GM20000 (cell line): ENCODE results near the gene CEP68.
A peak's percentile ranks its signal among the peaks of the same experiment; 100 is the strongest.
"Not testable (repeated sequence)": the region's sequence is repeated elsewhere in the genome, so short reads cannot be mapped to it uniquely, and the experiment has no call there.

Source experiments
- DNase-seq: peaks from one replicate; pipeline ENCODE4 v3.0.0; 2012; ENCODE audit warnings: low spot score
- TF ChIP-seq, protein P1 (sequence below): IDR thresholded peaks from 2 replicates; pipeline ENCODE4 v1.5.1; 2012; ENCODE audit warnings: mild to moderate bottlenecking, control low read depth; ENCODE audit errors: extremely low read depth, missing control alignments

CEP68 gene

DNA sequence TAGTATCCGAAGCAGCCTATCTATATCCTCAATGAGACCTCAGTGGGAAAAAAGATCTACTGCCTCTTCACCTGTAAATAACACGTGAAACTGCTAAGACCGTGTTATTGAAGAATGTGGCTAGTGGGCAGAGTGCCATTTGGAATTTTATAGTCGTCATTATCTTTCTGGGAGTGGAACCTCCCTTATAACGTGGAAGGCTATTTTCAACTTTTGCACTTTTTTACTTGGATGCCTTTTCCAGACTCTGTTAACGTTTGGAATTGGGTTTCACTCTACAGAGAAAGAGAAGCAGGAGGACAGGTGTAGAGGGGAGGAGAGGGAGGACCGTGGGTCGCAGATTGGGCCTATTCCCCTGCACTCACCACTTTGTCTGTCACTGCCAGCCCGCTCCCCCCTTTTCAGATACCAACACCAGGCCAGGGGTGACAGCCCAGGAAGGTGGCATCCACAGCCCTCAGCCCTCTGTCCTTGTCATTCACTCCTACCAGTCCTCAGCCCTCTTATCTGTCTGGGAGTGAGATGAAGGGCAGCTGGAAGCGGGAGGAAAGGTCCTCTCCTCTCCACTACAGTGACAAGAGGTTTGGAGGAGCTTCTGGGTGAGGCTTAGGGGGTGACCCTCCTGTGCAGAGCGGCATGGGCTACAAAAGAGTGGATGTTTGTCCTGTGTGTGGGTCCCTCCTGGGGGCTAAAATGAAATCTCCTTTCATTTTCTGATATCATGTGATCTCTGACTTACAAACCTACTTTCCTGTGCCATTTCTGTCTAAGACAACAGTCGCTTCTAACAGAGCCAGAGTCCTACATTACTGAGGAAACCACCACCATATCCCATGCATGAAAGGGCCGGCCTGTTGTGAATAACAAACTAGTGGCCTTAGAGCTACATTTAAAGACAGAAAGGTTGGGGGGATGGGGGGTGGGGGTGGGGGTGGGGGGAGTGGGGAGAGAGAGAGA, 23.9 kb upstream of the CEP68 start:
- TF ChIP-seq, protein P1, sequence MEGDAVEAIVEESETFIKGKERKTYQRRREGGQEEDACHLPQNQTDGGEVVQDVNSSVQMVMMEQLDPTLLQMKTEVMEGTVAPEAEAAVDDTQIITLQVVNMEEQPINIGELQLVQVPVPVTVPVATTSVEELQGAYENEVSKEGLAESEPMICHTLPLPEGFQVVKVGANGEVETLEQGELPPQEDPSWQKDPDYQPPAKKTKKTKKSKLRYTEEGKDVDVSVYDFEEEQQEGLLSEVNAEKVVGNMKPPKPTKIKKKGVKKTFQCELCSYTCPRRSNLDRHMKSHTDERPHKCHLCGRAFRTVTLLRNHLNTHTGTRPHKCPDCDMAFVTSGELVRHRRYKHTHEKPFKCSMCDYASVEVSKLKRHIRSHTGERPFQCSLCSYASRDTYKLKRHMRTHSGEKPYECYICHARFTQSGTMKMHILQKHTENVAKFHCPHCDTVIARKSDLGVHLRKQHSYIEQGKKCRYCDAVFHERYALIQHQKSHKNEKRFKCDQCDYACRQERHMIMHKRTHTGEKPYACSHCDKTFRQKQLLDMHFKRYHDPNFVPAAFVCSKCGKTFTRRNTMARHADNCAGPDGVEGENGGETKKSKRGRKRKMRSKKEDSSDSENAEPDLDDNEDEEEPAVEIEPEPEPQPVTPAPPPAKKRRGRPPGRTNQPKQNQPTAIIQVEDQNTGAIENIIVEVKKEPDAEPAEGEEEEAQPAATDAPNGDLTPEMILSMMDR = no peak
- DNase-seq = peak; percentile 27

DNA sequence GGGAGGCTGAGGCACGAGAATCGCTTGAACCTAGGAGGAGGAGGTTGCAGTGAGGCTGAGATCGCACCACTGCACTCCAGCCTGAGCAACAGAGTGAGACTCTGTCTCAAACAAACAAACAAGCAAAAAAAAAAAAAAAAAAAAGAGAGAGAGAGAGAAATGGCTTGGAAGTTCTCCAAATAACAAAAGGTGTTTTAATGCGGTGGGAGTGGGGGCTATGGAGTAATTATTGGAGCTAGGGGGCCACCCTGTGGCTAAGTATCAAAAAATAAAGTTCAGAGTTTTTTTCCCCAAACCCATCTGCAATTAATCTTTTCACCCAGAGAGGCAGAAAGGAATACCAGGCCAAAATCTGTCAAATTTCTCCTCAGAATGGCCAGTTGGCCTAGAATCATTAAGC, 23.0 kb upstream of the CEP68 start:
- DNase-seq = peak; percentile 22
- TF ChIP-seq, protein P1 = peak; percentile 10

DNA sequence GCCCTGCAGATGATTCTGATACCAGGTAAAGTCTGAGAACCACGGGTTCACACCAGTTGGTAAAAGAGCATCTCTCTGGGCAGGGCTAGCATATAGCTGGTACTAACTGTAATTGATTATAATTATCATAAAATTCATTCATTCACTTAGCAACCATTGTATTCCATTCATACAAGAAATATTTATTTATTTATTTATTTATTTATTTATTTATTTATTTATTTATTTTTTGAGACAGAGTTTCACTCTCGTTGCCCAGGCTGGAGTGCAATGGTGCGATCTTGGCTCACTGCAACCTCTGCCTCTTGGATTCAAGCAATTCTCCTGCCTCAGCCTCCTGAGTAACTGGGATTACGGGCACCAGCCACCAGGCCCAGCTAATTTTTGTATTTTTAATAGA, 22.5 kb upstream of the CEP68 start:
- DNase-seq = not testable (repeated sequence)

DNA sequence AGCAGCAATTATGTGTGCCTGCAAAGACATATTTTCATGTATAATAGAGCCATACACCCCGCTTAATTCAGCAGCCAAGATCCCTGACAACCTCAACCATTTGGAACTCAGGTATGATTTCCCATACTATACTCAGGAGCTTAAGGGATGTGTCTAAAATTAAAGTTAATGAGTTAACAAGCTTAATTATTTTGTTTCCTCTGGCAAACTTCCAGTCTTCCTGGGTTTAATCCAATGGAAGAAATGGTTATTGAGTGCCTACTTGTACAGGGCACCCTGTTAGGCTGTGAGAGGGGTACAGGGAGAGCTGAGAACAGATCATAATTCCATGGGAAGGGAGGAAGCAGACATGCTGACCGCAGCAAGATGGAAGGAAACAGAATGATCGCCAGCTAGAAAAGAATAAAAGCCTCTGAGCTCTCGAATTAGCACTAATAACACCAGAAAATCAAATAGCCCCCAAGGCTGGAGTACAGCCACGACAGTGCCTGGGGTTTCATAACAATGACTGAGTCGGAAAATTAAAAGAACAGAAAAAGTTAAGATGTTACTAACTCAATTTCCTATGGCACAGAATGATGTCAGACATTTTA, 20.8 kb upstream of the CEP68 start:
- DNase-seq = no peak
- TF ChIP-seq, protein P1 = no peak

DNA sequence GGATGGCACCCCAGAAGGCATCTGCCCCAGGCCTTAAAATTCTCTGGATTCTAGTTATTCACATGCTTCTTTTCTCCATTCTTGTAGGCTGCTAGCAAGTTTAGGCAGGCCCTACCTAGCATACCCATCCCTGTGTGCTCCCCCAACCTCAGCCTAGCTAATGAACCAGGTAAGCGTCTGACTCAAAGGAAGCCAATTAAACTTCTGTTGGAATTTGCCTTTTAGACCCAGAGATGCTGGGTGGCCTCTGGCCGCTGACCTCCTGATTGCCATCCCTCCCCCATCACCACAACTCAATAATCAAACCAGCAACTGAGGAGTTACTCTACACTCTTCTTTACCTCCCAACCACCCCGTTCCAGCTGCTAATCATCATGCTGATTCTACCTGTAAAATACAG, 19.0 kb upstream of the CEP68 start:
- no peak for DNase-seq

DNA sequence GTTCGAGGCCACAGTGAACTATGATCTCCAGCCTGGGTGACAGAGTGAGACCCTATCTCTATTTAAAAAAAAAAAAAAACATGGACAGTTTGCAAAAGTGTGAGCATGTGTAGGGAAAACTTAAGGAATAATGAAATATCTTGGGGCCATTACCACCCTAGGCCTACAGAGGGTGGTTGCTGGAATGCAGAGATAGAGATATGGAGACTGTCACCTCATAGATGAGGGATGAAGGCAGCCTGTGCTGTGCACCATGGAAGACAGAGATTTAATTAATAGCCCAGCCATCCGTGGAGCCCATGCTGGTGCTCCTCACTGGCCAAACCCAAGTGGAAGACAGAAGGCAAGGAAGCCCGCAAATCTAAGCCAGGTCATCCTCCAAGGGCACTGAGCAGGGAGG, 16.6 kb upstream of the CEP68 start:
- TF ChIP-seq, protein P1 = no peak
- no peak for DNase-seq

More for the DNA sequence above, 19.0 kb upstream of the CEP68 start:
- TF ChIP-seq, protein P1 = no peak

DNA sequence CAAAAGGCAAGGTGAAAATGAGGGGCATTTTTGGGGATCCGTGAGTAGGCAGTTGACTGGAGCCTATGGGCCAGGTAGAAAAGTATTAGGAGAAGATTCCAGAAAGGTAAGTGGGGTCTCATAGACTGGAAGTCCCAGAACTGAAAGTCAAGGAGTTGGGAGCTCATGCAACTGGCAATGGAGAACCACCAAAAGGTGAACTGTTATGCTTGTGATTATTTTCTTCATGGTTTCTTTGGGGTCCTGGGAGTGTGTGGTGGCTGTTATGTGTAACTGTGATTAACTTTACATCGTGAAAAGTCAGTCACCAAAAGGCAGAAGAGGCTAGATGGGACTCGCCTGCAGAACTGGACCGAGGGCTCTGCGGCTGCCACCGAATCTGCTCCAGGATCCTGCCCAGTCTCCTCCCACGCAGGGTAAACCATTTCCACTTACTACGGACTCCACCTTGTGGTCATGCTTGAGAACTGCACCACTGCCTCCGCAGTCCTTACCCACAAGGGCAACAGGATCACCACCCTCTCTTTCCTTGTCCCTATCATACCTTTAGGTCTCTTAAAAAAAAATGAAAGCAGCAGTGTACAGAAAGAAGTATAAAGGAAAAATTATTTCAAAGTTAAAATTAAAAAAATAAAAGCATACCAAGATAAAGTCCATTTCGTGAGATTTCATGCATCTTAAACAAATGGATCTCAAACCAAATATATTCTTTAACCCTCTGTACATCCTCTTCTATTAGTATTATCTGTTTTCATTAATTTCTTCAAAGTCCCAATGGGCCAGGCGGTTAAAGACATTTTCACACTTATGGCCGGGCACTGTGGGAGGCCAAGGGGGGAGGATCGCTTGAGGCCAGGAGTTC, 15.6 kb upstream of the CEP68 start:
- TF ChIP-seq, protein P1 = peak; percentile 70
- peak; percentile 74 for DNase-seq
